ENCODE data around the gene BTBD1. TPM values are rescaled to one million over a fixed set of nuclear protein-coding genes. Genes with fewer than 3 reads are reported as not detected.
A peak's percentile ranks its signal among the peaks of the same experiment; 100 is the strongest.

The BTBD1 gene
- total RNA-seq, 1 experiment from 2014 or later, result 83.9 TPM

DNA sequence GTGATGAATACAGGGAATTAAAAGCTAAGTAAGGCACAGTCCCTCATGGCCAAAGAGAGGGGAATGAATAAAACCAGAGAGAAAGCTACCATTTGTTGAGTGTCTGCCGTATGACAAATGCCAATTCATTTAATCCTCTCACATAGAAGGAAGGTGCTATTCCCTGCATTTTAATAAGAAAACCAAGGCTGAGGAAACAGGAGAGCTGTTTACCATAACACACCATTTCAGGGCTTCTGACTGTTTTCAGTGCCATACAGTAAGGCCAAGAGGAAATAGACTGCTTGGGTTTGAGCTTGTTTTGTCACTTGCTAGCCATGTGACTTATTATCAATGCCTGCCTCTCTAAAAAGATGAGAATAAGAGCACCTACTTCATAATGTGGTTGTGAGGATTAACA, 10.1 kb downstream of the BTBD1 start:
- no peak overlapping the region for H2AFZ ChIP-seq (ENCODE audit: low read length)
- POLR2A ChIA-PET (ENCODE audit: unreplicated experiment), result no interaction called here
- no TSS peak for BruUV-seq (replicated peaks)
- no peak overlapping the region for H3K4me3 ChIP-seq (ENCODE audit: low read length)
- H3K36me3 ChIP-seq (ENCODE audit: low read depth, low read length), result peaks cover 24% of the 10 kb centered on the region
- H3K9ac ChIP-seq (ENCODE audit: low read length), result no peak overlapping the region
- H3K4me1 ChIP-seq (ENCODE audit: insufficient read depth, low read length), result peaks cover 11% of the 10 kb centered on the region
- H3K27me3 ChIP-seq (ENCODE audit: low read length), result no peaks in the 10 kb centered on the region
- ATAC-seq, result no peak
- H3F3A ChIP-seq (ENCODE audit: low read length, unreplicated experiment), result no peaks in the 10 kb centered on the region
- no peak overlapping the region for H3K27ac ChIP-seq (ENCODE audit: low read length)
- H3K9me3 ChIP-seq (ENCODE audit: low read length), result no peaks in the 10 kb centered on the region
- intact Hi-C loops (cut with micrococcal nuclease), result loop anchor here (10.0 kb wide), 1 partner anchor 98 kb away; no protein-coding TSS in a partner anchor
- H4K20me1 ChIP-seq (ENCODE audit: low read length), result peaks cover 17% of the 10 kb centered on the region; the same call in 1 of the 2 replicates
- CTCF ChIA-PET, result no interaction called here
- H3K9me2 ChIP-seq (replicated peaks; ENCODE audit: low read length), result no peaks in the 10 kb centered on the region
- H3K79me2 ChIP-seq (ENCODE audit: low read length), result peaks cover 59% of the 10 kb centered on the region
- TF ChIP-seq CTCF (conservative IDR thresholded peaks at IDR 0.05; ENCODE audit: low read depth, low read length), result no peak
- DNase-seq, result no peak
- H3K4me2 ChIP-seq (ENCODE audit: low read length), result no peak overlapping the region

DNA sequence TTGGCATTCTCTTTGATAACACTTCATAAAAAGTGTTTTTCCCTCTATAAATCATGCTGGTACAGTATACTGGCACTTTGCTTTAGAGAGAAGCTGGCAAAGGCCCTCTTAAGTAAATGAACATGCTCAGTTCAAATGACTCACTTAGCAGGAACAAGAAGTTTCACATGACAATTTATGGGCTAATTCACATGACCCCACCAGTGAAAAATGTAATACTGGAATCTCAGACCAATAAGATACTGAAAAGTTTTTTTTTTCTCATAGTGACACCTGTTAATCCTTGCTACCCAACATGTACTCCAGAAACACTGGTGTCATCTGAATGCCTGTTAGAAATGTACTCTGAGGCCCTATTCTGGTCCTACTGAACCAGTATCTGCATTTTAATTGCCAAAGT, 13.9 kb downstream of the BTBD1 start:
- Histone ChIP-seq H3K27ac (ENCODE audit: low read length) (peak overlapping the region; percentile 34; the same call in 1 of the 2 replicates), H3K9ac (ENCODE audit: low read length) (no peak overlapping the region), H3K4me2 (ENCODE audit: low read length) (no peak overlapping the region), H3K36me3 (ENCODE audit: low read depth, low read length) (peaks cover 31% of the 10 kb centered on the region), H3K9me2 (replicated peaks; ENCODE audit: low read length) (no peaks in the 10 kb centered on the region), H3F3A (ENCODE audit: low read length, unreplicated experiment) (no peaks in the 10 kb centered on the region), H2AFZ (ENCODE audit: low read length) (no peak overlapping the region), H3K4me3 (ENCODE audit: low read length) (no peak overlapping the region), H3K4me1 (ENCODE audit: insufficient read depth, low read length) (peaks cover 11% of the 10 kb centered on the region), H3K9me3 (ENCODE audit: low read length) (no peaks in the 10 kb centered on the region), H4K20me1 (ENCODE audit: low read length) (0 out of 2 replicates have a peak, but pooled peaks cover 4% of the 10 kb centered on the region), H3K79me2 (ENCODE audit: low read length) (peaks cover 42% of the 10 kb centered on the region), H3K27me3 (ENCODE audit: low read length) (no peaks in the 10 kb centered on the region)
- POLR2A ChIA-PET (ENCODE audit: unreplicated experiment), result no interaction called here
- TF ChIP-seq EZH2phosphoT487 (IDR thresholded peaks at IDR 0.05; ENCODE audit: borderline replicate concordance, low read length), result no peak
- no peak for TF ChIP-seq CTCF (conservative IDR thresholded peaks at IDR 0.05; ENCODE audit: low read depth, low read length)
- no peak for TF ChIP-seq EZH2 (IDR thresholded peaks at IDR 0.05; ENCODE audit: low read length, unreplicated experiment)
- intact Hi-C loops (cut with micrococcal nuclease), result loop anchor here (10.0 kb wide), 1 partner anchor 102 kb away; no protein-coding TSS in a partner anchor
- no TSS peak for BruUV-seq (replicated peaks)
- DNase-seq, result peak; percentile 60
- peak; percentile 89 for ATAC-seq
- CTCF ChIA-PET, result no interaction called here

DNA sequence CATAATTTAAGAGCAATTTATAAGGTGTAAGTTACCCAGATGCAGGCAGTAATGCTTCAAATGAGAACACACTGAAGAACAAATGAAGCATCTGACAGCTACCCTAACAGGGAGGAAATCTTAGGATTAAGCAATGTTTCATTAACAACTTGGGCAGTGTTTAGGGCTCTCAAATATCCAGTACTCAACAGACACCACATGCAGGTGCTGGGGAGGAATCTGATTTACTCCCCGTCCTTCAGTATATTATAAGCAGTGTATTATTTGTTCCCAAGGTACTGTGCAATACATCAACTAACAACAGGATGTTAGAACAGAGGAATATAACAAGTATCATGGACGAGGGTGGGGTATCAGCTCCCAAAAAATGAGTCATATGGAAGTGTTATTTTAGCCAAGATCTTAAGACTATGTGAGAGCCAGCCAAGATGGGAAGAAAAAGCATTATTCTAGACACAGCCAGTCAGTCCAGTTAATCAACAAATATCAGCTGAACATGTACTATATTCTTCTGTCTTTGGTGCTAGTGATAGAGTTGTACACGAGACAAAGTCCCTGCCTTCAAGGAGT, 20.4 kb downstream of the BTBD1 start:
- H3K4me1 ChIP-seq (ENCODE audit: insufficient read depth, low read length), result peaks cover 4% of the 10 kb centered on the region; the same call in 1 of the 2 replicates
- no peaks in the 10 kb centered on the region for H3K9me2 ChIP-seq (replicated peaks; ENCODE audit: low read length)
- no peak overlapping the region for H3K4me2 ChIP-seq (ENCODE audit: low read length)
- ChIA-PET CTCF (no interaction called here), POLR2A (ENCODE audit: unreplicated experiment) (no interaction called here)
- no peak overlapping the region for H3K4me3 ChIP-seq (ENCODE audit: low read length)
- no peak overlapping the region for H2AFZ ChIP-seq (ENCODE audit: low read length)
- H3F3A ChIP-seq (ENCODE audit: low read length, unreplicated experiment), result no peaks in the 10 kb centered on the region
- H3K27ac ChIP-seq (ENCODE audit: low read length), result no peak overlapping the region
- H3K9ac ChIP-seq (ENCODE audit: low read length), result no peak overlapping the region
- H3K27me3 ChIP-seq (ENCODE audit: low read length), result no peaks in the 10 kb centered on the region
- TF ChIP-seq EZH2phosphoT487 (IDR thresholded peaks at IDR 0.05; ENCODE audit: borderline replicate concordance, low read length) (no peak), EZH2 (IDR thresholded peaks at IDR 0.05; ENCODE audit: low read length, unreplicated experiment) (no peak), CTCF (conservative IDR thresholded peaks at IDR 0.05; ENCODE audit: low read depth, low read length) (no peak)
- intact Hi-C loops (cut with micrococcal nuclease), result no loop called here
- H3K36me3 ChIP-seq (ENCODE audit: low read depth, low read length), result peaks cover 36% of the 10 kb centered on the region
- H3K9me3 ChIP-seq (ENCODE audit: low read length), result no peaks in the 10 kb centered on the region
- peaks cover 38% of the 10 kb centered on the region for H3K79me2 ChIP-seq (ENCODE audit: low read length)
- H4K20me1 ChIP-seq (ENCODE audit: low read length), result peaks cover 4% of the 10 kb centered on the region; the same call in 1 of the 2 replicates
- BruUV-seq (replicated peaks), result no TSS peak
- ATAC-seq (peak; percentile 86), DNase-seq (peak; percentile 40)
